Lower leg skin (tissue), 4 donors: ENCODE results near the gene GSTA3. TPM values are rescaled to one million over a fixed set of nuclear protein-coding genes. Genes with fewer than 3 reads are reported as not detected.
"Not testable (repeated sequence)": the region's sequence is repeated elsewhere in the genome, so short reads cannot be mapped to it uniquely, and the experiment has no call there.

Experiments
- DNase-seq, 2 donors: peaks; one replicate each; pipeline ENCODE4 v3.0.0-alpha.2; 2019; ENCODE audit warnings: low spot score in 2 of 2
- H3K4me3 ChIP-seq: fragments of 200-600 bp; sonication (generic); 2 replicates; pipeline ENCODE4 v1.5.1; 2017; ENCODE audit warnings: mild to moderate bottlenecking, low read depth; ENCODE audit not compliant: poor library complexity, severe bottlenecking
- CTCF ChIP-seq, 3 donors: fragments of 450-650 bp; IDR thresholded peaks; one replicate each; pipeline ENCODE4 v1.5.1; 2016; ENCODE audit warnings: antibody characterized with exemption in 3 of 3, mild to moderate bottlenecking in 3 of 3, moderate library complexity in 2 of 3
- POLR2A ChIP-seq, 2 donors: fragments of 450-650 bp; IDR thresholded peaks; one replicate each; pipeline ENCODE4 v1.6.1; 2016 to 2017; ENCODE audit warnings: antibody characterized with exemption in 2 of 2, mild to moderate bottlenecking in 1 of 2, moderate library complexity in 1 of 2
- WGBS, 2 donors: methylation state at CpG; one replicate each; pipeline ENCODE4 v1.1.5; 2018; 5-methylcytosine and 5-hydroxymethylcytosine counted together
- intact Hi-C: fragments of 100-400 bp; cut with DNase I; formaldehyde crosslinking; loops from one replicate; pipeline ENCODE4 v1.15.0; 2023; ENCODE audit warnings: low total_unique reads
- total RNA-seq, 4 donors: library from RNA; depleted of rRNA; stranded (reverse); fragments of >200 nt; gene quantifications; one replicate each; pipeline ENCODE4 v1.1.0, GENCODE V29; 2016

The GSTA3 gene
- total RNA-seq, 4 donors from 2014 or later, result 13.3 to 17.8 (median 16.0) TPM

- intact Hi-C loops, result no loop called here
- TF ChIP-seq CTCF (IDR thresholded peaks at IDR 0.05), result no peak
- no peak for TF ChIP-seq POLR2A (IDR thresholded peaks at IDR 0.05)
- DNase-seq, result no peak
- WGBS, 2 donors, result 65 to 77% methylated on average over 9 of the region's 9 CpGs
- H3K4me3 ChIP-seq, result no peak overlapping the region
Observed at GRCh38 chr6:52925919-52926792, 16.7 kb upstream of the GSTA3 start.

GRCh38 chr6:52925042-52925441 lies 15.5 kb upstream of the GSTA3 start:
- WGBS, 2 donors, result 79 to 83% methylated on average over 2 of the region's 2 CpGs
- intact Hi-C loops, result no loop called here

GRCh38 chr6:52923689-52924088 lies 14.2 kb upstream of the GSTA3 start:
- intact Hi-C loops, DNase-seq, H3K4me3 ChIP-seq: not testable (repeated sequence)
- WGBS, 2 donors, result 66 to 73% methylated on average over 2 of the region's 2 CpGs

More at GRCh38 chr6:52925042-52925441, 15.5 kb upstream of the GSTA3 start:
- DNase-seq, result no peak
- no peak for TF ChIP-seq CTCF (IDR thresholded peaks at IDR 0.05)
- no peak for TF ChIP-seq POLR2A (IDR thresholded peaks at IDR 0.05)
- H3K4me3 ChIP-seq, result no peak overlapping the region

GRCh38 chr6:52922161-52922560 lies 12.7 kb upstream of the GSTA3 start:
- intact Hi-C loops, result no loop called here
- no peak overlapping the region for H3K4me3 ChIP-seq
- no peak for DNase-seq
- TF ChIP-seq CTCF (IDR thresholded peaks at IDR 0.05), result no peak
- no peak for TF ChIP-seq POLR2A (IDR thresholded peaks at IDR 0.05)
- 77 to 86% methylated on average over 10 of the region's 10 CpGs for WGBS, 2 donors

- H3K4me3 ChIP-seq, result no peak overlapping the region
- intact Hi-C loops, result no loop called here
- no peak for DNase-seq
- TF ChIP-seq POLR2A (IDR thresholded peaks at IDR 0.05) (no peak), CTCF (IDR thresholded peaks at IDR 0.05) (no peak)
- 75 to 78% methylated on average over 6 of the region's 6 CpGs for WGBS, 2 donors
Observed at GRCh38 chr6:52921743-52922142, 12.2 kb upstream of the GSTA3 start.

GRCh38 chr6:52919511-52919910 lies 10.0 kb upstream of the GSTA3 start:
- H3K4me3 ChIP-seq, intact Hi-C loops, DNase-seq: not testable (repeated sequence)
- 18 to 21% methylated on average over 1 of the region's 1 CpG for WGBS, 2 donors

GRCh38 chr6:52918771-52919170 lies 9.3 kb upstream of the GSTA3 start:
- H3K4me3 ChIP-seq, intact Hi-C loops, DNase-seq: not testable (repeated sequence)
- 38 to 54% methylated on average over 1 of the region's 1 CpG for WGBS, 2 donors

GRCh38 chr6:52918027-52918686 lies 8.7 kb upstream of the GSTA3 start:
- intact Hi-C loops, H3K4me3 ChIP-seq: not testable (repeated sequence)
- DNase-seq, result peak in 1 of 2 donors; percentile 35
- WGBS, 2 donors, result 63 to 64% methylated on average over 9 of the region's 9 CpGs
